Sigmoid colon (tissue), 4 donors: ENCODE results near the gene SEC16A.

ENCODE experiments used
- CTCF ChIP-seq, 4 experiments: fragments of 450-650 bp in 3 of 4; fragments of 200-600 bp in 1 of 4; IDR thresholded peaks; one replicate each; pipeline ENCODE4 v1.5.1; 2016 to 2019; ENCODE audit warnings: antibody characterized with exemption in 4 of 4, mild to moderate bottlenecking in 3 of 4, moderate library complexity in 2 of 4
- EP300 ChIP-seq, 4 donors: sonication (generic); formaldehyde crosslinking; IDR thresholded peaks; one replicate each; pipeline ENCODE4 v1.6.1; 2017; ENCODE audit warnings: antibody characterized with exemption in 4 of 4
- POLR2A ChIP-seq, 2 donors: fragments of 450-650 bp; IDR thresholded peaks; one replicate each; pipeline ENCODE4 v1.6.1; 2016; ENCODE audit warnings: antibody characterized with exemption in 2 of 2, mild to moderate bottlenecking in 2 of 2, moderate library complexity in 2 of 2
- POLR2AphosphoS5 ChIP-seq, 4 donors: sonication (generic); formaldehyde crosslinking; IDR thresholded peaks; one replicate each; pipeline ENCODE4 v1.6.1; 2017; ENCODE audit warnings: antibody characterized with exemption in 4 of 4

- no peak for TF ChIP-seq POLR2AphosphoS5 (IDR thresholded peaks at IDR 0.05)
- TF ChIP-seq CTCF (IDR thresholded peaks at IDR 0.05) = no peak
- TF ChIP-seq POLR2A (IDR thresholded peaks at IDR 0.05) = no peak
- no peak for TF ChIP-seq EP300 (IDR thresholded peaks at IDR 0.05)
Measured at GRCh38 chr9:136502196-136502595, 19.4 kb upstream of the SEC16A start.
